Subcutaneous adipose tissue (tissue), 4 donors: ENCODE results near the gene TESPA1. TPM values are rescaled to one million over a fixed set of nuclear protein-coding genes. Genes with fewer than 3 reads are reported as not detected.

Source experiments
- total RNA-seq, 4 donors: library from RNA; depleted of rRNA; stranded (reverse); fragments of >200 nt; gene quantifications; one replicate each; pipeline ENCODE4 v1.1.0, GENCODE V29; 2016
- TF ChIP-seq, protein P1 (sequence below): fragments of 450-650 bp; IDR thresholded peaks from one replicate; pipeline ENCODE4 v1.5.1; 2016; ENCODE audit warnings: low read depth, mild to moderate bottlenecking, control low read depth, antibody characterized with exemption, moderate library complexity

TESPA1 gene
- total RNA-seq, 4 donors from 2014 or later: 1.5 to 2.1 (median 1.9) TPM; not detected in 1

DNA sequence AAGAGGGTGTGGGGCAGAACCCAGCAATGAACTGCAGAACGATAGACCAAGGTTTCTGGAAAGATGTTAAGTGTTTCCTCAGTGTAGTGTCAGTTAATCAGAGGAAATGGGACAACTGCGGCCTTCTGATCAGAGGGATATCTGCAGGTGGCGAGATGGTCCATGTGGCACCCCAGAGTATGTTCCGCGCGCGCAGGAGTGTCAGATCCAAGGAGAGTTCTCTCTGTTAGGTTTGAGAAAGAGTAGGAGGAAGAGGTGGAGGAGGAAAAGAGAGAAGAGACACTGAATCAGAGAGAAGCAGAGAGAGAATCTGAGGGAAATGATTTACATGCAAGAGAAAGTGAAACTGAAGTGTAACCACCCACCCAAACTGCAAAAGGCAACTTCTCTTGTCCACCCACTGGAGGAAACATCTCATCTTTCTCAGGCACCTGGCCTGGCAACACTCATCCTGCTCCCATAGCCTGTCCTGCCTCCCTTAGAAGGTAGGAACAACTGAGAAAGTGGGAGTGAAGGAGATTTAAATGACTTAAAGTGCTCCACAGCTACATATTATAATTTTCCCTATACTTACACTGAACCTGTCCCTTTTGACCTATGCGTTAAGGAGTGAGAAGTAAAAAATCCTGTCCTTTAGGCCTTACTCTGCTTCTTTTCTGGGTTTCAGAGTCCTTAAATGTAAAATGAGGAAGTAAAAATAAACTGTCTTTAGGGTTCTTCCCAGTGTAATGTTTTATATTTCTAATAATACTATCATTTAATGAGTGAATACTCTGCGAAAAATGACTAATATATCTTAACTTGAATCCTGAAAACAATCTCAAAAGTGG lies 6.8 kb upstream of the TESPA1 start:
- TF ChIP-seq, protein P1, sequence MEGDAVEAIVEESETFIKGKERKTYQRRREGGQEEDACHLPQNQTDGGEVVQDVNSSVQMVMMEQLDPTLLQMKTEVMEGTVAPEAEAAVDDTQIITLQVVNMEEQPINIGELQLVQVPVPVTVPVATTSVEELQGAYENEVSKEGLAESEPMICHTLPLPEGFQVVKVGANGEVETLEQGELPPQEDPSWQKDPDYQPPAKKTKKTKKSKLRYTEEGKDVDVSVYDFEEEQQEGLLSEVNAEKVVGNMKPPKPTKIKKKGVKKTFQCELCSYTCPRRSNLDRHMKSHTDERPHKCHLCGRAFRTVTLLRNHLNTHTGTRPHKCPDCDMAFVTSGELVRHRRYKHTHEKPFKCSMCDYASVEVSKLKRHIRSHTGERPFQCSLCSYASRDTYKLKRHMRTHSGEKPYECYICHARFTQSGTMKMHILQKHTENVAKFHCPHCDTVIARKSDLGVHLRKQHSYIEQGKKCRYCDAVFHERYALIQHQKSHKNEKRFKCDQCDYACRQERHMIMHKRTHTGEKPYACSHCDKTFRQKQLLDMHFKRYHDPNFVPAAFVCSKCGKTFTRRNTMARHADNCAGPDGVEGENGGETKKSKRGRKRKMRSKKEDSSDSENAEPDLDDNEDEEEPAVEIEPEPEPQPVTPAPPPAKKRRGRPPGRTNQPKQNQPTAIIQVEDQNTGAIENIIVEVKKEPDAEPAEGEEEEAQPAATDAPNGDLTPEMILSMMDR: no peak

DNA sequence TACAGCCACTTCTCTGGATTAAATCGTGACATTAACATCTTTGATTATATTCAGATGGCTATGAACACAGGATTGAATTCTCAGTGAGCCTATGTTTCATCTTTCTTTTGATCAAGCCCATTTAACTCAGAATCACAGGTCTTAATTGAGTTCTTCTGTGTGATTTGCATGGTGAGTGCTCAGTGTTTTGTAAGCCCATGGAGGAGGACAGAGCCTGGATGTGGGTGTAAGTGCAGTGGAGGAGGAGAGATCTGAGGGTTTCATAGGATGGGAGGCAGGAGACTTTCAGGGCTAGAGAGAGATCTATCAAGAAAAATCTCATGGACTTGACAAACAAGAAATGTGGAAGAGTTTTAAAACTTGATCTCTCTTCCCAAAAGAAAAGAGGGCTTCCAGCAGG lies 5.3 kb upstream of the TESPA1 start:
- TF ChIP-seq, protein P1: no peak

DNA sequence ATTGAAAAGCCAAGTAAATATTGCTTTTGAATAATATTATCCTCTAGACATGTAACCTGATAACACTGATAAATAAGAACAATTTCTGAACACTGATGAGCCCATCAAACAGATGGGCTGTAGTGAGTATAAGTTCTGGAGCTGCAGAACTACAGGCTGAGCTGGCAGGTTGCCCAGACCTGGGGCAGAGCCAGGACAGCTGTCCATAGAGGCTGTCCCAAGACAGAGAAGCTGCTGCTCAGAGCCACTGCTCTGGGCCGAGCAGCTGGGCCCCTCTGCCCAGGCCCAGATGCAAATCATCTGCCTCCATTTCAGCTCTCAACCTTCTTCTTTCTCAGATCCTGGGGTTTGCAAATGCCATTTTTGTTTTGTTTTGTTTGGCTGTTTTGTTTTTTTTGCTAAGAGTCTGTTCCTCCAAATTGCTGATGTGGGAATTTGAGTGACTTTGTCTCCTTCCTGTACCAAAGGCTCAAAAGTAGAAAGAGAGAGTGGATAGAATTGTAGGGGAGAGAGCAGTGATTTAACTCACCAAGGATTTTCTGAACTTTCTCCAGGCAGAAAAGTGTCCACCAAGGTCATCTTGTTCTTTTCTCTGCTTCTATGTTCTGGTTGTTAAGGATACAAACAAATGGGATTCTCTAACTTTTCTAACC lies 4.0 kb upstream of the TESPA1 start:
- TF ChIP-seq, protein P1: no peak

DNA sequence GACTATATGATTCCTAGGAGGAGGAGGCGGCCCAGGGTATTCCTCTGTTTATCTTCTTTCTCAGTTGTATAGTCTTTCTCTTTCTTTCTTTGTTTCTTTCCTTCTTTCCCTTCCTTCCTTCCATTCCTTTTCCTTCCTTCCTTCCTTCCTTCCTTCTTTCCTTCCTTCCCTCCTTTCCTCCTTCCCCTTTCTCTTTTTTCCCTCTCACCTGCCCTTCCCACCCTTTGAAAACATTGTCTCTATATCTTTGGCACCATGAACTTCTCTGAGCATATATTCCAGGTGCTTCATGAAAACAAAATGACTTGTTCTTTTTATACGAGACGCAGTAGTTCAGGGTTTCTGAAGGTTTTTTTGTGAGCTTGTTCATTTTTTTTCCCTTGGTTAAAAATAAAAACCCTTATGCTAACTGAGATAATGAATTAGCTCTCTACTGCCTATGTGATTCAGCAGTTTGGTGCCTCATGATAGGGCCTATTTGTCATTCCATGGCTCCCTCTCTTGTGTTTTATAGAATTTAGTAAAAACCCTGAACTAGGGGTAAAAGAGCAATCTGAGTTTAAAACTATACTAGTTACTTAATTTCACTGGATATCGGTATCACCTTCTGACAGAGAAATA lies 3.2 kb upstream of the TESPA1 start:
- TF ChIP-seq, protein P1: no peak

DNA sequence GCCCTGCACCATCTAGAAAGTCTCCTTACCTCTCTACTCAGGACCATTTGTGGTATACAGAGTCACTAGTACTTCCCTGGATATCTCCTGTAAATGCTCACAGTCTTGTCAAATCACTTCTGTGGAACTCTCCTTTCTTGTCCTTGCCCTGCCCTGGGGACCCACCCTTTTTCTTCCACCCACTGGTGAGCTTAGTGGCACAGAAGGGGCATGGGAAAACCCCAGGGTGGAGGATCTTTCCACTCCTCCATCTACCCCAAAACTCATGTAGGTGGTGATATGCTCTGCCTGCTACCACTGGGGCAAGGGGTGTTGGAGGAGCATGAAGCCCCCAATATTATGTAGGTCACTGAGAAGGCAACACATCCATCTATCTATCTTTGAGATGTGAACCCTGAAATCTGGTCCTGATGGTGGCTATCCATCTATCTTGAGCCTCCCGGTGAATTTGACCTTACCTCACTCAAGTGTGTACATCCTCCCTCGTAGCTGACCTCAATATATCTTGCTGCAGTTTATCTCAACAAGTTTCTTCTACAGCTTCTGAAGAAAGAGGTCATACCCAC lies 943 bp downstream of the TESPA1 start:
- TF ChIP-seq, protein P1: no peak

DNA sequence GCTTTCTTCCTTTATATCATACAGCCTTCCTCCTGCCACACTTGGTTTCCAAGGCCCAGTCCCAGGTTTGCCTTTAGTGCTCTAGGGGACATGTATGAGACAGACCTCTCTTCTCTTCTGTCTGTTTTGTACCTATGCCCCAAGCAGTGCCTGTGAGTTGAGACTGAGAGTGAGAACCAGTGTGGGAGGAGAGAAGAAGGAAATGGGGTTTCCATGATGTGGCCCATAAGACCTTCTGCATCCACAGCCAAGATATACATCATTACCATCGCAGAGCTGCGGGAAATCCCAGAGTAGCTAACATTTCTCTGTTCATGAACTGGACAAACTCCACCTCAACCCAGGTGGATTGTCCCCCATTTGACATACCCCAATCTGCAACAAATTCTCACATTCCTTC lies 2.8 kb downstream of the TESPA1 start:
- TF ChIP-seq, protein P1: no peak

DNA sequence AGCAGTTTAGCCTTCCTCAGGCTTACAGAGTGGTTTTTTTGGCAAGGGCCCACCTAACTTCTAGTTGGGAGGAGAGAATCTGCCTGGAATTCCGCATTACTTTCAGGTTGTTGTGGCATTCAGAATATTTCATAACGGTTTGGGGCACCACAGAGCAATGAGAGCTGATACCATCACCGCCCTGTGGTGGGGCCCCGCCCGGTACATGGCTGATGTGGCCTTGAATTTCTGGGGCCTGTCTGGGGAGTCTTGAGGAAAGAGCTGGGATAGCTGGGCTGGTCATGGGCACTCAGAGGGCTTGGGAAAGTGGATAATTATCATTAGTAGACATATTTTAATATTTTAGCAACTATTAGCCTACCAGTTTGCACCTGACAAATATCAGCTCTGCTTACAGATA lies 4.2 kb downstream of the TESPA1 start:
- TF ChIP-seq, protein P1: no peak
